Spleen (tissue), 7 donors: ENCODE results near the gene PDGFC.

Source experiments
- CTCF ChIP-seq, 11 experiments: fragments of 200-600 bp in 7 of 11; fragments of 450-650 bp in 4 of 11; sonication (generic) in 4 of 11; IDR thresholded peaks in 8 of 11; conservative IDR thresholded peaks in 3 of 11; 1 replicate in 7 of 11; 2 replicates in 4 of 11; pipeline versions ENCODE4 v1.4.0 to v1.8.0; 2016 to 2021; ENCODE audit warnings: antibody characterized with exemption in 11 of 11, inconsistent platforms in 4 of 11, mild to moderate bottlenecking in 1 of 11
- POLR2A ChIP-seq, 3 donors: fragments of 450-650 bp; IDR thresholded peaks; one replicate each; pipeline ENCODE4 v1.5.1; 2017; ENCODE audit warnings: antibody characterized with exemption in 3 of 3, mild to moderate bottlenecking in 1 of 3
- donor health status: DM: no; HTN: no; CAD: no; lungs with moderate emphysema.
- donor health status: DM: no; HTN: no; CAD: no.
- donor health status: DM: no; HTN: no; CAD: no.

GRCh38 chr4:156962528-156962974, 9.0 kb downstream of the PDGFC start:
- TF ChIP-seq POLR2A (IDR thresholded peaks at IDR 0.05), result no peak
- no peak for TF ChIP-seq CTCF (IDR thresholded peaks at IDR 0.05 in 8 of 11, conservative IDR thresholded peaks at IDR 0.05 in 3 of 11)
